AG04449 (cell line): ENCODE measurements around the gene MMAA.
A peak's percentile ranks its signal among the peaks of the same experiment; 100 is the strongest.
"Not testable (repeated sequence)": the region's sequence is repeated elsewhere in the genome, so short reads cannot be mapped to it uniquely, and the experiment has no call there.

Source experiments
- CTCF ChIA-PET: fragments of 350-600 bp; formaldehyde crosslinking; extraction: SDS; loops from one replicate; lab custom pipeline; 2021; ENCODE audit warnings: antibody characterized with exemption; lab: Yijun Ruan, JAX
- POLR2A ChIA-PET: fragments of 400-600, 350-600 bp; formaldehyde crosslinking; extraction: SDS; loops from one replicate; lab custom pipeline; 2020; ENCODE audit warnings: antibody characterized with exemption, inconsistent platforms; lab: Yijun Ruan, JAX
- DNase-seq: peaks from one replicate; pipeline ENCODE4 v3.0.0-alpha.2; 2010; ENCODE audit warnings: low read depth, low spot score
- H3K4me3 ChIP-seq: 2 replicates; pipeline ENCODE4 v1.5.1; 2011; ENCODE audit warnings: low read depth, mild to moderate bottlenecking, control low read depth, low read length
- TF ChIP-seq, protein P1 (sequence below): IDR thresholded peaks from one replicate; pipeline ENCODE4 v1.5.1; 2011; ENCODE audit warnings: mild to moderate bottlenecking, moderate library complexity, low read length, control low read depth, inconsistent platforms; ENCODE audit not compliant: insufficient read depth; ENCODE audit errors: missing control alignments

Gene MMAA

DNA sequence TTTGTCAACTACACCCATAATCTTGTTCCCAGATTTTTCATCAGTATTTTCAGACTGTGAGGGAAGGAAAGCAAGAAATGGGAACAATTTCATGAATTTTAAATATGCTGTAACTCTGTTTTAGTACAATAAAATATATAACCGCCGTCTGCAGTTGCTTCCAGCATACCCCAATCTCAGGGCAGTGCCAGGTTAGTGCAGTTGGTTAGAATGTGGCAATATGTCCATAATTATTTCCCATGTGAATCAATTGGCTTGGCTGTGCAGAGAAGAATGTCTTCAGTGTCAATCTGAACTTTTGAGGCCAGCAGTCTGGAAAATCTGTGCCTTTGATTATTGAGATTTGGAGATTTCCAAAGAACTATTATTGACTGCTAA lies 5.0 kb upstream of the MMAA start:
- no peak for DNase-seq
- POLR2A ChIA-PET: no interaction called here
- CTCF ChIA-PET: interaction anchor here (1.2 to 7.1 kb wide), 2 partner anchors 385 to 396 kb away, joined by 4 to 113 read pairs; no protein-coding TSS in a partner anchor

DNA sequence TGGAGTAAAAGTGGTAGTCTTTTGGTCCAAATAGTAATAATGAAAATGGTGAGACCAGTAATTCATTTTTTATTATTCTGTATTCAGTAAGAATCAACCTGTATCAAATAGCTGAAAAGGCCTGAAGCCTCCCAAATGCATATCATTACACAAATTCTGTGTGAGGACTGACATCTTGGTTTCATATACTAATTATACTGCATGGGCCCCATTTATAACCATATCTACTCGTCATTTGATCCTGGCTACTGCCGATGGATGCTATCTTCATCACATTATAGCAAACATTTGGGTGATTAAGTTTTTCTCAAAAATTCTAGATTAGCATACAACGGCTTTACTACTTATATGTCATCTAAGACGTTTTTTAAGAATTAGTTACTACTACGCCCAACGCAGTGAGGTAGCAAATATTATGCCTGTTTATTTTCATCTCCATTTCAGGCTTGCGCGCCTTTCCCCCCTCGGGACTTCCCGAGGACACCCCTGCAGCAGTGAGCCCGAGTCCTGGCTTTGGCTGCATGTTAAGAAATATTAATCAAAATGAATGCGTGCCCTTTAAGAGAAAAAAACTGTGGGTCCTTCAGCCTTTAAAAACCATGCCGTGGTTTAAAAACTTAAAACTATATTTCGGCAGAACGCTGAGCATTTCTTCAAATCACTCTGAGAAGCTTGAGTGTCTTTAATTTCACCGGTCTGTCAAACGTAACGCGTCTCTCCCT lies 814 bp upstream of the MMAA start:
- TF ChIP-seq, protein P1, sequence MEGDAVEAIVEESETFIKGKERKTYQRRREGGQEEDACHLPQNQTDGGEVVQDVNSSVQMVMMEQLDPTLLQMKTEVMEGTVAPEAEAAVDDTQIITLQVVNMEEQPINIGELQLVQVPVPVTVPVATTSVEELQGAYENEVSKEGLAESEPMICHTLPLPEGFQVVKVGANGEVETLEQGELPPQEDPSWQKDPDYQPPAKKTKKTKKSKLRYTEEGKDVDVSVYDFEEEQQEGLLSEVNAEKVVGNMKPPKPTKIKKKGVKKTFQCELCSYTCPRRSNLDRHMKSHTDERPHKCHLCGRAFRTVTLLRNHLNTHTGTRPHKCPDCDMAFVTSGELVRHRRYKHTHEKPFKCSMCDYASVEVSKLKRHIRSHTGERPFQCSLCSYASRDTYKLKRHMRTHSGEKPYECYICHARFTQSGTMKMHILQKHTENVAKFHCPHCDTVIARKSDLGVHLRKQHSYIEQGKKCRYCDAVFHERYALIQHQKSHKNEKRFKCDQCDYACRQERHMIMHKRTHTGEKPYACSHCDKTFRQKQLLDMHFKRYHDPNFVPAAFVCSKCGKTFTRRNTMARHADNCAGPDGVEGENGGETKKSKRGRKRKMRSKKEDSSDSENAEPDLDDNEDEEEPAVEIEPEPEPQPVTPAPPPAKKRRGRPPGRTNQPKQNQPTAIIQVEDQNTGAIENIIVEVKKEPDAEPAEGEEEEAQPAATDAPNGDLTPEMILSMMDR: no peak
- CTCF ChIA-PET: interaction anchor here (0.7 to 7.1 kb wide), 20 partner anchors 9 to 477 kb away, joined by 3 to 113 read pairs (median 4); no protein-coding TSS in a partner anchor
- peak overlapping the region; percentile 83 for H3K4me3 ChIP-seq
- no peak for DNase-seq
- POLR2A ChIA-PET: interaction anchor here (1.4 kb wide), 1 partner anchor 116 kb away, joined by 4 read pairs; no protein-coding TSS in a partner anchor

More for the DNA sequence above, 5.0 kb upstream of the MMAA start:
- H3K4me3 ChIP-seq: no peak overlapping the region
- TF ChIP-seq, protein P1: no peak

DNA sequence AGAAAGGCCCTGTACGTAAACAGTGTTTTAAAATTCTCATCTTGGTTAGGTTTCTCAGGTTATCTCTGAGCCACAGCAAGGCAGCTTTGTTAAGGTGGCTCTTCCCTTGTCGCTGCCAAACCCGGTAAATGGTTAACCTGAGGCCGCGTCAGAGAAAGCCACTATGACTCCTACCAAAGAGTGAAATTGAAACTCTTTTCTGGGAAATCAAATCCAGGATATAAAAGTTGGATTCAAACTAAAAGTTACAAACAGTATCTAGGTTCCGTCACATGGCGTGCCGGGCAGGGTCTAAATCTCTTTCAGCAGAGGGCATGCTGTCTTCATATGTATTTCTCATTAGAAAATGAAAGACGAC lies 433 bp downstream of the MMAA start:
- peak overlapping the region; percentile 83 for H3K4me3 ChIP-seq
- CTCF ChIA-PET: interaction anchor here (0.6 to 7.1 kb wide), 22 partner anchors 10 to 652 kb away, joined by 3 to 113 read pairs (median 4); no protein-coding TSS in a partner anchor
- POLR2A ChIA-PET: interaction anchor here (1.4 kb wide), 1 partner anchor 115 kb away, joined by 4 read pairs; no protein-coding TSS in a partner anchor

DNA sequence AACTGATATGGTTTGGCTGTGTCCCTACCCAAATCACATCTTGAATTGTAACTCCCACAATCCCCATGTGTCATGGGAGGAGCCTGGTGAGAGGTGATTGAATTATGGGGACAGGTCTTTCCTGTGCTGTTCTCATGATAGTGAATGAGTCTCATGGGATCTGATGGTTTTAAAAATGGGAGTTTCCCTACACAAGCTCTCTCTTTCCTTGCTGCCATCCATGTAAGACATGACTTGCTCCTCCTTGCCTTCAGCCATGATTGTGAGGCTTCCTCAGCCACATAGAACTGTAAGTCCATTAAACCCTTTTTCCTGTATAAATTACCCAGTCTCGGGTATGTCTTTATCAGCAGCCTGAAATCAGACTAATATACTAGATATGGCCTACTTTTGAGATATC lies 2.9 kb downstream of the MMAA start:
- POLR2A ChIA-PET, DNase-seq, H3K4me3 ChIP-seq: not testable (repeated sequence)
- CTCF ChIA-PET: interaction anchor here (1.1 to 3.6 kb wide), 3 partner anchors 11 to 13 kb away, joined by 3 to 17 read pairs (median 11); no protein-coding TSS in a partner anchor

More for the DNA sequence above, 433 bp downstream of the MMAA start:
- TF ChIP-seq, protein P1: no peak
- no peak for DNase-seq

DNA sequence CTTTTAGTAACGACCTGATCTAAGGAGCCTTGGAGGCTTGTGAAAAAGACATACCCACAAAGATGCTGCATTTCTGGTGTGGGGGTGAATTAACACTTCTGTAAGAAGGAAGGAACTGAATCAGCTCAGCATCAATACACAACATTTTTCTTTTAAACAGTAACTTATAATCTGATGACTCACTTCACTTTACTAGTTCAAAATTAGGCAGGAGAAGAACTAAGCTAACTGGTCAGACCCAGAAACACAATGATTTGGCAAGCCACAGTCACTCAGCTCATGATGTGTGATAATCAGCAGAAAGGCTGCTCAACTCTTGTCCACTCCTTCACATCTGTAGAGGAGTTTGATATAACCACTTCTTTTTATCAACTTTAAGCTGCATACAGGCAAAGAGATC lies 4.6 kb downstream of the MMAA start:
- CTCF ChIA-PET: interaction anchor here (0.8 to 3.6 kb wide), 5 partner anchors 9 to 504 kb away, joined by 3 to 17 read pairs (median 6); no protein-coding TSS in a partner anchor
- no peak for DNase-seq
- H3K4me3 ChIP-seq: no peak overlapping the region
- POLR2A ChIA-PET: interaction anchor here (0.6 kb wide), 1 partner anchor 267 kb away, joined by 4 read pairs; no protein-coding TSS in a partner anchor
- TF ChIP-seq, protein P1: no peak

DNA sequence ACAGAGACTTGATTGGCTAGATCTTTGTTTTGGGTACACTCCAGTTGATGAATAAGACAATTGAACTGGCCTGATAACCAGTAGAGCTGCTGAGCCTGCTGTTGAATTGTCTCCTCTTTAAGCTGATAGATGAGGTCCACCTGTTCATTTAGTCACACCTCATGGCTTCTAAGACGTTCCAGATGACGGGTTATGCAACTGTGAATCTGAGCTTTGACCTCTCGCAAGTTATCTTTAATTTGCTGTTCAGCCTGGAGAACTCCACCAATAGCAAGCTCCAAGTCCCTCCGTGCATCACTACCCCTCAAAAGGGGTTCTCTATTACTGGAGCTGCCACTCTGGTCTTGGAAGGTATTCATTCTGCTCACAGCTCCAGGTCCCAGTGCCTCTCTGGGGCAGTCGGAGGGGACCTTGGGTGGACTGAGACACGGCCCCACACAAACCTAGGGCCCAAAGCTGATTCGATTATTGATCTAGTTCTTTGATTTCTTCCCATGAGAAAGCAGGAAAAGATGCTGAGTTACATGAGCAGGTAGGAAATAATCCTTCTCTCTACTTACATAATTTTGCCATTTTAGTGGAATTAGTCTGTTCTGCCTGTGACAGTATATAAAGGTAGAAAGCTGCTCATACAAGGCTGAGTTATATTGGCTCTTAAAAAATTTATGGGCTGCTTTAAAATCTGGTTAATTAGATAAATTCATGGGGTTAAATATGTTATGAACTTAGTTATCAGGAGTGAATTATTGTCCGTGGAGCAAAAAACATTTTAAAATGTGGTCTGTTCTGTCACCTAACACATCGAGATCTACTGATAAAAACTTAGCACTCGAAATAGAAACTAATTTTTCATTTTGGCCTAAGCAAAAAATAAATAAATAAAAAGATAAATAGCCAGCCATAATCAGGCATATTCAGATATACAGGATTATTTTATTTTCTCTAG lies 6.8 kb downstream of the MMAA start:
- no peak overlapping the region for H3K4me3 ChIP-seq
- POLR2A ChIA-PET: no interaction called here
- TF ChIP-seq, protein P1: no peak
- no peak for DNase-seq
- CTCF ChIA-PET: interaction anchor here (1.0 to 1.3 kb wide), 4 partner anchors 9 to 262 kb away, joined by 3 to 6 read pairs (median 4); no protein-coding TSS in a partner anchor
